Measurements from ENCODE around the gene GIMAP5.

Gene GIMAP5

GRCh38 chr7:150778738-150779301 is 41.6 kb downstream of the GIMAP5 start:
- Histone ChIP-seq H3K27me3 (ENCODE audit: insufficient read depth, low read length) (peaks cover 8% of the 10 kb centered on the region; the same call in 1 of the 2 replicates), H3K4me1 (ENCODE audit: insufficient read depth, low read length) (no peaks in the 10 kb centered on the region), H3K9me3 (ENCODE audit: insufficient read depth, low read depth, low read length) (no peaks in the 10 kb centered on the region), H3K27ac (ENCODE audit: low read length) (no peak overlapping the region), H3K9ac (ENCODE audit: low read depth, low read length) (no peak overlapping the region), H3K4me3 (ENCODE audit: low read length) (no peak overlapping the region), H3K36me3 (ENCODE audit: insufficient read depth, low read depth, low read length) (no peaks in the 10 kb centered on the region)

DNA sequence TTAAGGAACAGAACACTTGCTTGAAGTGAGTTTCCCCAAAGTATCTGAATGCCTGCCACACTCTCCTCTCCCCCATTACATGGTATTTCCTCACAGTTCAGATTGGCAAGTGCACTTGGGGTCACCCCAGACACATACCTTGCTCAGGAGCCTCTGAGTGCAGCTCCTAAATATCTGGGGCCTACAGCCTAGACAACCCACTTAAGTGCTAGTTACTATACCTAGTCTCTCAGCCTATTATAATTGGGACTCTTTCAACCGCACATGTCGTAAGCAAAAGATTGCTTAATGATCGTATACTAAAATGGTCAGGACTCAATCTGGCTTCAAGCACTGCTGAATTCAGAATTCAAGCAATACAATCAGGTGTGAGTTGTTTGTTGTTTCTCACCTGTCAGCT is 43.1 kb downstream of the GIMAP5 start:
- H3K4me1 ChIP-seq (ENCODE audit: insufficient read depth, low read length) = no peaks in the 10 kb centered on the region
- H3K9me3 ChIP-seq (ENCODE audit: insufficient read depth, low read depth, low read length) = no peaks in the 10 kb centered on the region
- H3K27ac ChIP-seq (ENCODE audit: low read length) = no peak overlapping the region
- H3K36me3 ChIP-seq (ENCODE audit: insufficient read depth, low read depth, low read length) = no peaks in the 10 kb centered on the region
- H3K4me3 ChIP-seq (ENCODE audit: low read length) = no peak overlapping the region
- no peak overlapping the region for H3K9ac ChIP-seq (ENCODE audit: low read depth, low read length)
- H3K27me3 ChIP-seq (ENCODE audit: insufficient read depth, low read length) = peaks cover 18% of the 10 kb centered on the region

DNA sequence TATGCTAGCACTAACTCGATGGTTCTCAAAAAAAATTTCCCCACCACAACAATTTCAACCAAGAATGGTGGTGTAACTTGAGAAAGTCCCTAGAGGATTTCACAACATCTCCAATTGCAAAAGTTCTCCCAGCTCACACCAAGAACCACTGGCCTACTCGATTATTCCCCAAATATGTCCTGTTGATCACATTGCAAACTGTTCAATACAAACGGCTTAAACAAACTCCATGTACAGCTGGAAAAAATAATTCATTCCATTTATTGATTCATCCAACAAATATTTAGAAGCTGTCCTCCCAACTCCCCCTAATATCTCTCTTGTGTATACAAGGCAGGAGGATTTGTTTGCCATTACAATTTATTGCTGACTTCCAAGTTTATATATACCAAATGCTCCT is 43.9 kb downstream of the GIMAP5 start:
- H3K36me3 ChIP-seq (ENCODE audit: insufficient read depth, low read depth, low read length) = no peaks in the 10 kb centered on the region
- H3K4me3 ChIP-seq (ENCODE audit: low read length) = no peak overlapping the region
- H3K27me3 ChIP-seq (ENCODE audit: insufficient read depth, low read length) = peaks cover 18% of the 10 kb centered on the region
- no peaks in the 10 kb centered on the region for H3K9me3 ChIP-seq (ENCODE audit: insufficient read depth, low read depth, low read length)
- no peak overlapping the region for H3K27ac ChIP-seq (ENCODE audit: low read length)
- H3K4me1 ChIP-seq (ENCODE audit: insufficient read depth, low read length) = no peaks in the 10 kb centered on the region
- H3K9ac ChIP-seq (ENCODE audit: low read depth, low read length) = no peak overlapping the region

GRCh38 chr7:150781961-150782360 is 44.7 kb downstream of the GIMAP5 start:
- Histone ChIP-seq H3K36me3 (ENCODE audit: insufficient read depth, low read depth, low read length) (no peaks in the 10 kb centered on the region), H3K9ac (ENCODE audit: low read depth, low read length) (no peak overlapping the region), H3K4me1 (ENCODE audit: insufficient read depth, low read length) (no peaks in the 10 kb centered on the region), H3K27ac (ENCODE audit: low read length) (no peak overlapping the region), H3K27me3 (ENCODE audit: insufficient read depth, low read length) (peaks cover 18% of the 10 kb centered on the region), H3K4me3 (ENCODE audit: low read length) (no peak overlapping the region), H3K9me3 (ENCODE audit: insufficient read depth, low read depth, low read length) (no peaks in the 10 kb centered on the region)

GRCh38 chr7:150784120-150784736 is 47.0 kb downstream of the GIMAP5 start:
- H3K9ac ChIP-seq (ENCODE audit: low read depth, low read length) = no peak overlapping the region
- no peaks in the 10 kb centered on the region for H3K9me3 ChIP-seq (ENCODE audit: insufficient read depth, low read depth, low read length)
- H3K4me3 ChIP-seq (ENCODE audit: low read length) = no peak overlapping the region
- H3K27ac ChIP-seq (ENCODE audit: low read length) = no peak overlapping the region
- H3K36me3 ChIP-seq (ENCODE audit: insufficient read depth, low read depth, low read length) = no peaks in the 10 kb centered on the region
- peaks cover 18% of the 10 kb centered on the region for H3K27me3 ChIP-seq (ENCODE audit: insufficient read depth, low read length)
- no peaks in the 10 kb centered on the region for H3K4me1 ChIP-seq (ENCODE audit: insufficient read depth, low read length)

DNA sequence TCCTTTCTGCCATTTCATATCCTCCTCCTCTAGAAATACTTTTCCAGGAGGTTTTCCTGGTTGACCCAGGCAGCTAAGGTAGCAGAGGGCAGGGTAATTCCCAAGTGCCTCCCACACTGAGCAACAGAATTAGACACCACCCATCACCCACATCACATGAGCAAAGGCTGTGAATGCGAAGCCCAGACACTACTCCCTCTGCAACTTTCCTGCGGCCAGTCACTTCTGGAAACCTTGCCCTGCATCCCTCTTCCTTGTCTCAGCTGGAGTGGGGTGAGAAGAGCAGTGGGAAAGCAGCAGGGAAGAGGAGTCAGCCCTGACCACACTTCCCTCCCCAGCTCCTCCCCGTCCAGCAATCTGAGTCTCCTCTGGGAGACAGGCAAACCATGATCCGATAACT is 47.7 kb downstream of the GIMAP5 start:
- no peaks in the 10 kb centered on the region for H3K36me3 ChIP-seq (ENCODE audit: insufficient read depth, low read depth, low read length)
- H3K4me3 ChIP-seq (ENCODE audit: low read length) = no peak overlapping the region
- peaks cover 21% of the 10 kb centered on the region for H3K27me3 ChIP-seq (ENCODE audit: insufficient read depth, low read length)
- no peaks in the 10 kb centered on the region for H3K9me3 ChIP-seq (ENCODE audit: insufficient read depth, low read depth, low read length)
- no peak overlapping the region for H3K9ac ChIP-seq (ENCODE audit: low read depth, low read length)
- no peak overlapping the region for H3K27ac ChIP-seq (ENCODE audit: low read length)
- H3K4me1 ChIP-seq (ENCODE audit: insufficient read depth, low read length) = no peaks in the 10 kb centered on the region

DNA sequence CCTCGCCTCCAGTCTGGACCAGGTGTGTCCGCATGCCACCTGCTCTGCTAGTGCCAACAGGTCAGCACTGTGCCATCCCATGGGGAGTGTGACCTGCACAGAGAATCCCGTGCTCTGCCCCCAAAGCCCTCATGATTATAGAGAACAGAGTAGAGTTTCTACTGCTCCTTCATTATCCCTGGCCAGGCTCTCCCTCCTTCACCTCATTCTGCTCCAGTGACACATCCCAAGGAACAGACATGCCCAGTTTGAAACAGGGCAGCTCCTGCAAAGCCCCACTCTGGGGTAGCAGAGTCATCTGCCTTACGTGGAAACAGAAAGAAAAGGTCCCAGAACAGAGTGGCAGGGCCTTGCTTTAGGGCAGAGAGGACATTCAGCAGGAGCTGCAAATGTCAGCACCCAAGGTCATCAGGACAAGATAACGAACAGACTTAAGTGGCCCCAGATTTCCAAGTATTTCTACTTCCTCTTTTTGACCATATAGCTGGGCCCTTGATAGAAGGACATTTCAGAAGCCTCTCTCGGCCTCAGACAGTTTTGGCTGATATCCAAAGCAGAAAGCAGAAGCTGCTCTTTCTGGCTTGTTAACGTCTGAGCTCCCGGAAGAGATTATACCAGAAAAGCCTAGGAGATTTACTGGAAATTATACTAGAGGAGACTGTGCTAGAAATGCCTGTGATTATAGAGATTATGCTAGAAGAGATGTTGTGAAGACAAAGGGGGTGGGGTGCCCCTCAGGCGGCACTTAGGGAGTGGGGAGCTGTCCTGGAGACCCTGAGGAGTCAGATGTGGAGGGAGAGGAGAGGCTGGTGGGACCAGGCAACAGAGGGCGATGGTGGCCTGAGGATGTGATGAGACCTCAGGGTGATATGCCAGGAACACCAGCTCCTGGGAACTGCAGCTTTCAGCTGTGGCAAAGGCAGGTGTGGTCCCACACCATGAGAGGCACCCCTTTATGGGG is 50.4 kb downstream of the GIMAP5 start:
- Histone ChIP-seq H3K9me3 (ENCODE audit: insufficient read depth, low read depth, low read length) (no peaks in the 10 kb centered on the region), H3K27ac (ENCODE audit: low read length) (no peak overlapping the region), H3K27me3 (ENCODE audit: insufficient read depth, low read length) (peaks cover 21% of the 10 kb centered on the region), H3K4me3 (ENCODE audit: low read length) (no peak overlapping the region), H3K36me3 (ENCODE audit: insufficient read depth, low read depth, low read length) (no peaks in the 10 kb centered on the region), H3K9ac (ENCODE audit: low read depth, low read length) (no peak overlapping the region), H3K4me1 (ENCODE audit: insufficient read depth, low read length) (no peaks in the 10 kb centered on the region)

GRCh38 chr7:150788474-150789269 is 51.5 kb downstream of the GIMAP5 start:
- H3K36me3 ChIP-seq (ENCODE audit: insufficient read depth, low read depth, low read length) = no peaks in the 10 kb centered on the region
- no peaks in the 10 kb centered on the region for H3K4me1 ChIP-seq (ENCODE audit: insufficient read depth, low read length)
- peaks cover 31% of the 10 kb centered on the region for H3K27me3 ChIP-seq (ENCODE audit: insufficient read depth, low read length)
- H3K9ac ChIP-seq (ENCODE audit: low read depth, low read length) = no peak overlapping the region
- no peaks in the 10 kb centered on the region for H3K9me3 ChIP-seq (ENCODE audit: insufficient read depth, low read depth, low read length)
- no peak overlapping the region for H3K4me3 ChIP-seq (ENCODE audit: low read length)
- H3K27ac ChIP-seq (ENCODE audit: low read length) = no peak overlapping the region

DNA sequence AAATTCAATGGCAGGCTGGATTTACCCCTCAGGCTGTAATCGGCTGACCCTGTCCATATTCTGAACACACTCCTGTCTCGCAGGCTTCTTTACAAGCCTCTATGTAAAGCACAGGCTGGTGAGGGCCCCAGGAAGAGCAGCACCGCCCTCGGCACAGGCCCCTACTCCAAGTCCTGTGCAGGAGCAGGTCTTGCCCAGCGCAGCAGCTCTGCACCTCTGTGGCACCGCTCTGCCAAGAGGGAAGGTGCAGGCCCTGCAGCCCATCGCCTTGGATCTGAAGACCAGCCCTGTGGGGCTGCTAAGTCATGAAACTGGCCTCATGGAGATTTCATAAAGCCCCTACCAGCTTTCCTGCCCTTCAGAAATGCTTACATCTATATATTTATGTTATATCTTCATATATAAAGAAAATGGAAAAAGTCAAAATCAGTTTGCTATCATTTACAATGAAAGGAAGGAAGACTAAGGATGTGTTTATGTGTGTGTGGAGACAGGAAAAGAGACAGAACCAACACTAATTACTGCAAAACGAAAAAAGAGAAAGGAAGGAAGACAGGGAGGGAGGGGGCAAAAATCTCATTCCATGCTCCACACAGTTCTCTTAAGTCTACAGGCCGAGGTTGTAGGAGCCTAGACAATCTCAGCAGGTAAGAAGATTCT is 53.3 kb downstream of the GIMAP5 start:
- H3K27me3 ChIP-seq (ENCODE audit: insufficient read depth, low read length) = peaks cover 33% of the 10 kb centered on the region
- H3K27ac ChIP-seq (ENCODE audit: low read length) = no peak overlapping the region
- no peaks in the 10 kb centered on the region for H3K36me3 ChIP-seq (ENCODE audit: insufficient read depth, low read depth, low read length)

DNA sequence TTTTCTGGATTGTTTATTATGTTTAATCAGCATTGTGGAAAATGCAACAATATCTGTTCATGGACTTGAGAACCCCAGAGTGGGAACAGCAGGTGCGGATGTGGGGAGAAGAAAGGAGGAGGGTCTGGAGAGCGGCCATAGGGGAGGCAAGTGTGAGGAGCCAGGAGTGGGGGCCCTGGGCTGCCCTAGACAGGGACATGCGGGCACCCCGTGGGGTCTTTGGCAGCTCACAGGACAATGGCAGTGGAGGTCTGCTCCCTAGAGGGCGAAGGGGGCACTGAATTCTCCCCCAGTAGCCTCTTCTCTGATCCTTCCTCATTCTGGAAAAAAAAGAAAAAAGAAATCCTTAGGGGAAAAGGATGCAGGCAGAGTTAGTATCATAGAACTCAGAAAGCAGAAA is 54.1 kb downstream of the GIMAP5 start:
- Histone ChIP-seq H3K4me3 (ENCODE audit: low read length) (no peak overlapping the region), H3K27me3 (ENCODE audit: insufficient read depth, low read length) (peaks cover 41% of the 10 kb centered on the region), H3K36me3 (ENCODE audit: insufficient read depth, low read depth, low read length) (no peaks in the 10 kb centered on the region), H3K4me1 (ENCODE audit: insufficient read depth, low read length) (no peaks in the 10 kb centered on the region), H3K9ac (ENCODE audit: low read depth, low read length) (no peak overlapping the region), H3K27ac (ENCODE audit: low read length) (no peak overlapping the region), H3K9me3 (ENCODE audit: insufficient read depth, low read depth, low read length) (no peaks in the 10 kb centered on the region)

More for the DNA sequence above, 53.3 kb downstream of the GIMAP5 start:
- Histone ChIP-seq H3K9ac (ENCODE audit: low read depth, low read length) (no peak overlapping the region), H3K4me3 (ENCODE audit: low read length) (no peak overlapping the region), H3K4me1 (ENCODE audit: insufficient read depth, low read length) (no peaks in the 10 kb centered on the region), H3K9me3 (ENCODE audit: insufficient read depth, low read depth, low read length) (no peaks in the 10 kb centered on the region)

Measured in iPS-20b (cell line).